KBM-7 (cell line): Measurements from ENCODE around the gene PGGHG.
A peak's percentile ranks its signal among the peaks of the same experiment; 100 is the strongest.
"Not testable (repeated sequence)": the region's sequence is repeated elsewhere in the genome, so short reads cannot be mapped to it uniquely, and the experiment has no call there.

Experiments
- DNase-seq: peaks from one replicate; pipeline ENCODE4 v3.0.0-alpha.2; 2015
- in situ Hi-C: fragments of 300-500 bp; cut with MboI; formaldehyde crosslinking; loops from 2 replicates; pipeline ENCODE4 v1.14.3; 2020; ENCODE audit warnings: low sequenced_read_pairs, low pct_unique_long_range_greater_than_20kb, mixed read lengths

The PGGHG gene

DNA sequence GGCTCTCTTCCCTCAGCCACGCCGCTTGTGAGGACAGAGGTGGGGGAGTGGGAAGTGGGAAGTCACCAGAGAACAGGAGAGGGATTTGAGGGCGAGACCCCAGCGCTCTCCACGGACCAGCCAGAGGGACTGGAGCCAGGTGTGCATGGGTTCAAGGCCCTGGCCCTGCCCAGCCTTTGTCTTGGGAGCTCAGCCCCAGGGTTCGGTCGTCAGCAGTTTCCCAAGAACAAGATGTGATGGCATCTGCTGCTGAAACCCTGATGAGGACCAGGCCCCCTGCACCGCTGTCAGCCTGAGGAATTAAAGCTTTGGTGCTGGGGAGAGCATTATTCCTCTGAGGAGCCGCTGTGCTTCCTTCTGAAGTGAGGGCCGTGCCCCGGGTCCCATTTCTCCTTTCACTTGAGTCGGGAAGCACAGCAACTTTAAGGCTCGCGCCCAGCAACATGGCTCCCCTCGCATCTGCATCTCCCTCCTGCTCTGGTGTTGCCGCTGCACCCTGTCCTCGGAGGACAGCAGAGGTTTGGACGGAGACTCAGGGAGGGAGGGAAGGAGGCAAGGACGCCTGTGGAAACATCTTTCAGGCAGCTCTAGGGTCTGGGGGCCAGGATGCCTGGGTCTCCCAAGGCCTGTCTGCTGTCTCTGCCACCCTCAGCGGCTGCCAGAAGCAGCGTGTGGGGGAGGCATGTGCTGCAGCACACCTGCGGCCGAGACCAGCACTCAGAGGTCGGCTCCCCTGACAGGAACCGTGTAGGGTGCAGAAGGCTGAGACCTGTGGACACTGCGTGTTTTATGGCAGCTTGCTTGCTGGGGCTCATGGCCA, 6.6 kb downstream of the PGGHG start:
- no peak for DNase-seq
- in situ Hi-C loops = no loop called here

DNA sequence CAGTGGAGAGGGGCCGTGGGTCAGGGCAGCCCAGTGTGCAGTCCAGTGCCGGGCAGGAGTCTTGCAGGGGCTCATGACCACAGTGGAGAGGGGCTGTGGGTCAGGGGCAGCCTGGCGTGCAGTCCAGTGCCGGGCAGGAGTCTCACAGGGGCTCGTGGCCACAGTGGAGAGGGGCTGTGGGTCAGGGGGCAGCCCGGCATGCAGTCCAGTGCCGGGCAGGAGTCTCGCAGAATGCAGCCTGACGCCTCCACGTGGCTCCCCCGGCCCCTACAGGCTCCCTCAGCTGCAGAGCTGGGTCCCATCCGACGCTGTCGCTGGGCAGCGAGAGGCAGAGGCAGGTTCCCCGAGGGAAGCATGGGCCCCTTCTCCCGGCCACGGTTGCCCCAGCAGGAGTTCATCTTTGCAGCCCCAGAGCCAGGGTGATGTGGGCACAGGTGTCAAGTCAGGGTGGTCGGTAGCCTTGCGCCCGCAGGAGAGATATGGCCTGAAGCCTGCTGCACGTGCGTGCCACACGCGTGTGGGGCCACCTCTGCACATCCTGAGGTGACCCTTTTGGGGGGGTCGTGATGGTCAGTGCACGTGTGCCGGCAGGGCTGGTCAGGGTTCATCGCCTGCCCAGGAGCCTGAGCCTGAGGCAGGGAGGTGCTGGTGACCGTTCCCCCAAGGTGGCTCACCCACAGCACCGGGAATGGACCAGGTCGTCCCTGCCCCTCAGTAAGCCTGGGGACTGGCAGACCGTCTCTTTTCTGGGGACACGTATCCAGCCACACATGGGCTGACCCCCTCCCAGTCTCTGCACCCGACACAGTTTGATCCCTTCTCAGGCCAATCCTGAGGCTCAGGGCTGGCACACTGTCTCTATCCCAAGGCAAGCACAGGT, 7.5 kb downstream of the PGGHG start:
- in situ Hi-C loops = no loop called here
- no peak for DNase-seq

DNA sequence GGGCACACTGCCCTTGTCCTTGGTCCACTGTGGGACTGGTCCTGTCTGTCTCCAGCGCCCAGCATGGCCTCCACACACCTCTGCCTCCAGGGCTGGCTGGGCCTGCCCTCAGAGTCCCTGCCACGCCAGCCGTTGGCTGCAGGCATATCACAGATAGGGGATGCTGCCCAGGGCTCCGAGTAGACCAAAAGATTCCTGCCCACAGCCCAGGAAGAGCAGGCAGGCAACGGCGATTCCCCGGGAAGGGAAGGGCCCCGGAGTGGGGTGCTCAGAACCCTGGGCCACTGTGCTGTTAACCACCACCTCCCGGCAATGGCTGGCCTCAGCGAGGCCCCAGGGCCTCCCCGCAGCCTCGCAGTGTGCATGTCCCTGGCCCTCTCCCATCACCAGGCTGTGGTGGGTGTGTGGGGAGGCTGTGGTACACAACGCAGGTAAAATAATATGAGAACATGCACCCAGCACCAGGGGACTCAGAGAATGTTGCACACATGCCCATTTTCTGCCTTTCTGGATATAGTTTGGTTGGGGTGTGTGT, 8.2 kb downstream of the PGGHG start:
- in situ Hi-C loops = no loop called here
- DNase-seq = no peak

DNA sequence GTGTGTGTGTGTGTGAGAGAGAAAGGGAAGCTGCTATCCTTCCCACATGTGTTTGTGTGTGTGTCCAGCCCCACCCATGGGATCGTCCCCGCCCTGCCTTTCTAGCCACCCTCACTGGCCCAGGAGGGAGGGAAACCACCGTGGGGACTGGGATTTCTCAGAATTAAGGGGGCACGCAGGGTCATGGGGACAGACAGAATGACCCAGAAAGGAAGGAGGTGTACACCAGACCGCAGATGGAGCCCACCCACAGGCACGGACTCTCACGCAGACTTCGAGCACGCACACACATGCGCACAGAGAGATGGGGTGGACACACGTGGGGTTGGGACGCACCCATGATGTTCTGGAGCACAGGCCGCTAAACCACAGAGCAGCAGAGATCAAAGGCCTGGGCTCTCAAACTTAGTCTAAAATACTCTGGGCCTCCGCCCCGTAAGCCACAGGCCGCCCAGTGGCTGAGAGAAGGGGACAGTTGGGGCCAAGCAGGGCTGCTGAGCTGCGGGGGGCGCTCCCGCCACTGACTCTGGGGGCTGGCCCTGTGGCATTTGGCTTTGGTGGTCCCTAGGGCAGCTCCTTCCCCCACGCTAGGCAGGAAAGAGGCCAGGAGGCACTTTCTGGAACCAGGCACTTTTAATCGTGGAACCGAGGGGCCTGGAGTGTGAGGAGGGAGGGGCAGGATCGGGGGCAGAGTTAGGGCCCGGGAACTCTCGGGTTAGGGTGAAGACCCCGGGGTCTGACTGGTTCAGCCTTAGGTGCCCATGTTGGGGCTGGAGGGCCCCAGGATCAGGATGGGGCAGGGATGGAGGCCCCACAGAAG, 8.9 kb downstream of the PGGHG start:
- DNase-seq = no peak
- in situ Hi-C loops = no loop called here

DNA sequence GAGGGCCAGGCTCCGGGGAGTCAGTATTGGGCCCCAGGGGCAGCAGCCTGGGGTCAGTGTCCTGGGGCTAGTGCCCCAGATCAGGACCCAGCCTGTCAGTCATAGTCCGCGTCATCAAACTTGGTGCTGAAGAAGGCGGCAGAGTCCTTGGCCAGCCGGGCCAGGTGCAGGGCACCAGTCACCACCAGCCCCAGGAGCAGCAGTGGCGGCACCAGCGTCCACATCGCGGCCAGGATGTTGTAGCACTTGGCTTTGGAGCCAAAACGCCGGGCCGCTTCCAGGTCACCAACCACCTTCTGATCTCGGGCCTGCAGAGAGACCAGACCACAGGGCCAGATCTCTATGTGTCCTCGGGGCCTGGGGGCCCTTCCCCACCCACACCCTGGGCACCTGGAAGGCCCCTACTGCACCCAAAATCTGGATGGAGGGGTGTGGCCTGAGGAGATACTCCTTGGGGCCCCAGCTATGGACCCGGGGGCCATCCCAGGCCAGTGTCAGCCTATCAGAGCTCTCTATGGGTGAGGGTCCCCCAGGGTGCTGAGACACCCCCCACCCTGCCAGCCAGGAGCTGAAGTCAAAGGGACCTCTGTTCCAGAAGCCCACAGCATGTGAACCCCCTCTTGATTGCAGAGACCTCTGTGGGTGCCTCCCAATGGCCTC, 9.6 kb downstream of the PGGHG start:
- in situ Hi-C loops = no loop called here
- DNase-seq = no peak

DNA sequence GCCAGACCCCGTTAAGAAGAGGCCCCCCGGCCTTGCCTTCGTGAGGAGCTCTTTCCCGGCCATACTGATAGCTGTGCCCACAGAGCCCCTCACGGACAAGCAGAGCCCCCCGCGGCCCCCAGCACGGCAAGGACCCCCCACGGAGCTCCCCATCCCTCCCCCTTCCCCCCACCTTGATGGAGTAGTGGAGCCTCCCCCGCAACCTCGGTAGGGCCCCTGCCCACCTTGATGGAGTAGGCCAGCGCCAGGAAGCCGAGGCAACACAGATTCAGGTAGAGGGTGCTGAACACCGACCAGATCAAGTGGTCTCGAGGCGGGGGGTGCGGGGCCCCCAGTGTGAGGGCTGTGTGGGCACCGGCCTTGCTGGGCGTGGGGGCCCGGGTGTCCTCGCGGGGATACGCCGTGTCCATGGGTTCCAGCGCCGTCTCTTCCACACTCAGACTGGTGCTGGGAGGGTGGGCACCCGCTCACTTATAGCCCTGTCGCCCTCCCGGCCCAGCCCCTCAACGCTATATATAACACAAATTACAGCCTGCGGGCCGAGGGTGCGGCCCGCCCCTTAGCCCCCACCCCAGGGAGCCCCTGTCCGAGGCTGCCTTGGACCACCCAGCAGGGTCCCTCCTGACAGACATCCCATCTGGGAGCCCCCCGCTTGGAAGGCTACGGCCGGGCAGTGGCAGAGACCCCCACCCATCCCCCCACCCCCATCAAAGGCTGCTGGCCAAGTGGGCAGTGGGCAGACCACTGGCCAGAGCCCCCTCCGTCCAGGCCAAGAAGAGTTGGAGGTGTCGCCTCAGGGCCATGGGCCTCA, 10.4 kb downstream of the PGGHG start, which contains the start of gene IFITM5:
Gene IFITM5 (minus strand): TSS at position 446 of the 811 bp plus-strand sequence. CDS start 36 bp downstream, at position 410.
- no peak for DNase-seq
- in situ Hi-C loops = no loop called here

DNA sequence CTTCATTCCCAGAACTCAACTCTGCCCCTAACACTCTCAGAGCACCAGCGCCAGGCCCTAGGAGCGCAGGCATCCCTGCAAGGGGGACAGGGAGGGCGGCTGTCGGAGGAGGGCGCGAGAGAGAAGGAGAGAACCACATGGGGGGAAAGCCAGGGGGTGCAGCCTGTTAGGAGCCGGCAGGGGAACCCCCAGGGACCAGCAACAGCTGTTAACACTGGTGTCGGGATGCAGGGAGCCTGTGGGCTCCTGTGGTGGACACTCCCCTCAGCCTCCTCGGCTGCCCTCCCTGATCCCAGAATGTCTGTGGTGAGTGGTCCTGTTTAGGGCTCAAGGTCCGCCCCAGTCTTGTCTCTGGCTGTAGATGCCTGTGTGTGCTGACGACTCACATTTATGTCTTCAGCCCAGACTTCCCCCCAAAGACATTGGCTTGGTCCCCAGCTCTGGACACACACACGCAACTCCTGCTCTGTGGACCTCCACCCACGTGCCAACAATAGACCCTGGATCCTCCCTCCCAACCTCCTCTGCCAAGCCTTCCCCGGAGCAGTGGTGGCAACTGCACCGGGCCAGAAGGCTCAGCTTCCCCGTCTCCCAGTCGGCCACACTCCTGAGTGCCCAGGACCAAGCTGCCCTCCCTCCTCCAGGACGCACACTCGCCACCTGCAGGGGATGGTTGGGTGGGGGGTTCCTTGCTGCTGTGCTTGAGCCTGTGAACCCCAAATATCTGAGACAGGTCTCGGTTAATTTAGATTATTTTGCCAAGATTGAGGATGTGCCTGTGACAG, 11.2 kb downstream of the PGGHG start:
- no peak for DNase-seq
- in situ Hi-C loops = no loop called here

DNA sequence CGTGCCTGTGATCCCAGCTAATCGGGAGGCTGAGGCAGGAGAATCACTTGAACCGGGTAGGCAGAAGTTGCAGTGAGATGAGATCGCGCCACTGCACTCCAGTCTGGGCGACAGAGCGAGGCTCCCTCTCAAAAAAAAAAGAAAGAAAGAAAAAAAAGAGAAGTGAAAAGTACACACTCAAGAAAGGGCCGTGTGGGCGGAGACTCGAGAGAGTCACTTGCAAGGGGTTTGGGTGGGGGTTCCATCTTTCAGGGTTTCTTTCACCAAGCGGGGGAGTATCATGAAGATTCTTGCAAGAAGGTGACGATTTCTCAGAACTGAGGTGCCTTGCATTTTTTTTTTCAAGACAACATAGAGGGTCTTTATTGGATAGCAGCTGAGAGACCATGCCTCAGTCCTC, 14.4 kb downstream of the PGGHG start:
- DNase-seq = no peak
- in situ Hi-C loops = no loop called here

DNA sequence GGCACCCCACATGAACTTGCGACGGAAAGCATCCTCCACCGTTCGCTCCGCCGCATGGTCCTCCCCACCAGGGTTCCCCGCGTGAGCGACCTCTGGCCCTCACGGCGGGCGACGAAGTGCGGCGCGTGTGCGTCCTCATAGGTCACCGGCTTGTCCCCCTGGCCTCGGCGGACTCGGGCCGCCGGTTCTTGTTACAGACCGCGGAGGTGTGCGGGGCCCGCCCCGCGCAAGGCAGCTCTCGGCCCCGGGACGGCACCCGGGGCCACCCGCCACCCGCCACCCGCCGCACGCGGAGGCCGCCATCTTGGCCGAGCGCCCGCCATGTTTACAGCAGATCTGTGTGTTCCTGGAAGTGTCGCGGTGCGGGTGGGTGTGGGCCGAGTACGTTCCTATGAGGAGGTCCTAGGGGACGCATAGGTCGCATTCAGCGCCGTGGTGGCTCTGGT, 15.2 kb downstream of the PGGHG start:
- DNase-seq = no peak
- in situ Hi-C loops = no loop called here

DNA sequence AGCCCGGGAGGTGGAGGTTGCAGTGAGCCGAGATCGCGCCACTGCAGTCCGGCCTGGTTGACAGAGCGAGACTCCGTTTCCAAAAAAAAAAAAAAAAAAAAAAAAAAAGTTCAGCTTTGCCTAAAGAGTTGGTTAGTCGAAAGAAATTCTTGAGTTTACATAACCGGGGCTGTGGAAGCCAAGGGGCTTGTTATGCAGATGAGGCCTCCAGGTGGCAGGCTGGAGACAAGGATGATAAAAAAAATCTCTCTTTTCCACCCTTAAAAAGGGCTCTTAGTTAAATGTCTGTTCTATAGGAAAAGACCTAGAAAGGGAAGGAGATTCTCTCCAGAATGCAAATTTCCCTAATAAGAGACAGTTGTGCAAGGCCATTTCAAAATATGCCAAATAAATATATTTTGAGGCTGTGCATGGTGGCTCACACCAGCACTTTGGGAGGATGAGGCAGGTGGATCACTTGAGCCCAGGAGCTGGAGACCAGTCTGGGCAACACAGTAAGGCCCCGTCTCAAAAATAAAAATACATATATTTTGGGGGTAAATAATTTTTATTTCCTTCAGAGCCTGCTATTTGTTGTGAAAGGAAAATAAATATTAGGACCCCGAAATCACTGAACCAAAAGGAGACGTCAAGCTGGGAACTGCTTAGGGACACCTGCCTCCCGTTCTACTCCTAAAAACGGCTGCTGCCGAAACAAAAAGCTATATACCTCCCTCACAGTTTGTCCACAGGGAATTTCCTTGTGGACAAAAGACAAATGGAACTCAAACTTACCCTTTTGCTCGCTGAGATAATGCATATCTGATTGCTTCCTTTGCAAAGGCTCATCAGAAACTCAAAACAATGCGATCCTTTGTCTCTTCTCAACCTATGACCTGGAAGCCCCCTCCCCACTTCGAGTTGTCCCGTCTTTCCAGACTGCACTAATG, 16.3 kb downstream of the PGGHG start:
- DNase-seq = peak; percentile 81
- in situ Hi-C loops = no loop called here

DNA sequence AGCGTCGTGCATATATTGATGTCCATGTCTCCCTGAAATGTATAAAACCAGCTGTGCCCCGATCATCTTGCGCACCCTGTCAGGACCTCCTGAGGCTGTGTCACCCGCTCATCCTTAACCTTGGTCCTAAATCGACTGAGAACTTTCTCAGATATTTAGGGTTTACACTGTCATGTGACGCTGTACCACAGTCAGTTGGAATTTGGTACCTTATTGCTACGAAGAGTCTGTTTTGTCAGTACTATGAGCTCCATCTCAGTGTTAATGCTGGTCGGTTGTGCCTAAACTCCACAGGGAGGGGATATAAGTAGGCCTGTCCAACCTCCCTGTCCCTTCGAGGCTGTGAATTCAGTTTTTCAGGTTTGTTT, 16.9 kb downstream of the PGGHG start:
- no peak for DNase-seq
- in situ Hi-C loops = no loop called here

DNA sequence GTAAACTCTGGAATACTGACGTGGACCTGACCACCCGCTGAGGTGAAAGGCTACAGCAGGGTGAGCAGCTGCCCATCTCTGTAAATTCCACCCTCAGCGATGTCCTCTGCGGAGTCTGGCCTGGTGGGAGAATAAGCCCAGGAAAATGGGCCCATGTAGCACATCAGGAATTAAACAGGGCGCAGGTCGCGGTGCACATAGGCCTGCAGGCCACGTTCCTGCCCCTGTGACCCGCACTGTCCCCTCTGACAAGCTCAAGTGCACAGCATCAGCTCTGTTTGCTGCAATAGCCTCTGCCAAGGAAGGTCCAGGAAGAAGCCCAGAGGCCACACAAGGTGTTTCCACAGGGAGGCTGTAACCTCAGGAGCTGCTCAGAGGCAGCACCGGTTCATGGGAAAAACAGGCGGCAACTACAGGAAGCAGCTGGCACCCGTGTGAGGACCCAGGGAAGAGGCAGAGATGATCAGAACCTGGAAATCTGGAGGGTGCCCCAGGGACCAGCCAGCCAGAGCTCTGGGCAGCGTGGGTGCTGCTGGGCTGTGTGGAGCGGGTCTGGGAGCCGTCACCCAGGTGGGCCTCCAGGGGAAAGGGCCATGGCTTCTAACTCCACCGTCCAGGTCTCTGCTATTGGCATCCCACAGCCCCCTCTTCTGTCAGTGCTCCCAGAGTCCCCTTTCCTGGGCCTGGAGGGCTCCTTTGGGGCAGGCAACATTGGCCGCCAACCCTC, 17.9 kb downstream of the PGGHG start:
- in situ Hi-C loops = no loop called here
- DNase-seq = no peak

DNA sequence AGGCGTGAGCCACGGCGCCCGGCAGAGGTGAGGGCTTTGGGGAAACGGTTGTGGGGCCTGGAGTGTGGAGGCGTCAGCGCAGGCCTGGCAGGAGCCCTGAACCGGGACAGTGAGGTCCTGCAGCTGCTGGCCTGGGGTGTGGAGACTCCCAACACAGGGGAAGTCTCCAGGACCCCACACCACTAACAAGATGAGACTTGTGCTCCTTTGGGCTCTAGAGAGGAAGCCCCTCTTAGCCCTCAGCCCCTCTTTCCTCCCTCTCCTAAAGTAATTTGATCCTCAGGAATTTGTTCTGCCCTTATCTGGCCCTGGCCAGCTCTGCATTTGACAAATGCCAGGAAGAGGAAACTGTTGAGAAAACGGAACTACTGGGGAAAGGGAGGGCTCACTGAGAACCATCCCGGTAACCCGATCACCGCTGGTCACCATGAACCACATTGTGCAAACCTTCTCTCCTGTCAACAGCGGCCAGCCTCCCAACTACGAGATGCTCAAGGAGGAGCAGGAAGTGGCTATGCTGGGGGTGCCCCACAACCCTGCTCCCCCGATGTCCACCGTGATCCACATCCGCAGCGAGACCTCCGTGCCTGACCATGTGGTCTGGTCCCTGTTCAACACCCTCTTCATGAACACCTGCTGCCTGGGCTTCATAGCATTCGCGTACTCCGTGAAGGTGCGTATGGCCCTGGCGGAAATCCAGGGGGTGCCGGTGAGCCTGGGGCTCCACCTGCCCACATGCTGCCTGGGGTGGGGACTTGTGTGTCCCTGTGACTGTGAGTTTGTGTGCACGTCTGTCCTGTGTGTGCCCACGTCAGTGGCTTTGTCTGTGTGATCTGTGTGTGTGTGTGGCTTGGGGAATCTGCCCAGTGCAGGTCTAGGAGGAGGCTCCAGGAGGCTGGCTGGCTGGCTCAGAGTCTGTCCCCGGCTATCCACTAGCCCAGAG, 19.1 kb downstream of the PGGHG start, which contains the start of gene IFITM2:
Gene IFITM2 (plus strand): TSS at position 51 of the 943 bp plus-strand sequence. CDS start 377 bp downstream, at position 428.
- DNase-seq = peak; percentile 97
- in situ Hi-C loops = not testable (repeated sequence)
